ENCODE data around the gene CENPO. TPM values are rescaled to one million over a fixed set of nuclear protein-coding genes. Genes with fewer than 3 reads are reported as not detected.

CENPO gene
- total RNA-seq, 2 experiments from 2014 or later, result 3.4 to 3.5 TPM

GRCh38 chr2:24850944-24851343, 57.7 kb downstream of the CENPO start:
- no peak for ATAC-seq (ENCODE audit: poor library complexity)
- Histone ChIP-seq H3K4me3 (ENCODE audit: low read length) (no peak overlapping the region), H3K27me3 (ENCODE audit: control insufficient read depth in 1 of 2, insufficient read depth in 2 of 2, low read length in 2 of 2) (no peaks in the 10 kb centered on the region), H3K4me1 (ENCODE audit: insufficient read depth, low read length) (no peaks in the 10 kb centered on the region), H3K27ac (ENCODE audit: low read depth in 1 of 2, low read length in 2 of 2) (no peak overlapping the region), H3K9me3 (ENCODE audit: control insufficient read depth in 1 of 2, insufficient read depth in 1 of 2, low read length in 2 of 2) (peaks cover 0 to 27% of the 10 kb centered on the region in 2 experiments), H3K36me3 (ENCODE audit: insufficient read depth, low read length) (peaks cover 3% of the 10 kb centered on the region)
- TF ChIP-seq CTCF (IDR thresholded peaks at IDR 0.05), result no peak
- ChIA-PET POLR2A (no interaction called here), CTCF (no interaction called here)
- Mint-ChIP-seq H3K4me1 (ENCODE audit: low read depth) (no peaks in the 10 kb centered on the region), H3K9me3 (no peaks in the 10 kb centered on the region), H3K27me3 (no peaks in the 10 kb centered on the region), H3K27ac (no peak overlapping the region), H3K36me3 (ENCODE audit: low read depth) (no peaks in the 10 kb centered on the region), H3K4me3 (no peak overlapping the region)
- no peak for DNase-seq
- intact Hi-C loops (cut with DNase I, micrococcal nuclease), result no loop called here

- Histone ChIP-seq H3K27me3 (ENCODE audit: control insufficient read depth in 1 of 2, insufficient read depth in 2 of 2, low read length in 2 of 2) (no peaks in the 10 kb centered on the region), H3K36me3 (ENCODE audit: insufficient read depth, low read length) (peaks cover 3% of the 10 kb centered on the region), H3K4me3 (ENCODE audit: low read length) (no peak overlapping the region), H3K27ac (ENCODE audit: low read depth in 1 of 2, low read length in 2 of 2) (no peak overlapping the region), H3K9me3 (ENCODE audit: control insufficient read depth in 1 of 2, insufficient read depth in 1 of 2, low read length in 2 of 2) (peaks cover 0 to 27% of the 10 kb centered on the region in 2 experiments), H3K4me1 (ENCODE audit: insufficient read depth, low read length) (no peaks in the 10 kb centered on the region)
- Mint-ChIP-seq H3K4me3 (no peak overlapping the region), H3K9me3 (no peaks in the 10 kb centered on the region), H3K27ac (no peak overlapping the region), H3K4me1 (ENCODE audit: low read depth) (no peaks in the 10 kb centered on the region), H3K27me3 (no peaks in the 10 kb centered on the region), H3K36me3 (ENCODE audit: low read depth) (no peaks in the 10 kb centered on the region)
- no peak for DNase-seq
- POLR2A ChIA-PET, result no interaction called here
- no peak for TF ChIP-seq CTCF (IDR thresholded peaks at IDR 0.05)
- CTCF ChIA-PET, result no interaction called here
- intact Hi-C loops (cut with DNase I, micrococcal nuclease), result no loop called here
- no peak for ATAC-seq (ENCODE audit: poor library complexity)
Observed at GRCh38 chr2:24852026-24852425, 58.8 kb downstream of the CENPO start.

- POLR2A ChIA-PET, result no interaction called here
- H3K36me3 Mint-ChIP-seq (ENCODE audit: low read depth), result no peaks in the 10 kb centered on the region
Observed at GRCh38 chr2:24852431-24853020, 59.3 kb downstream of the CENPO start.

More at GRCh38 chr2:24852431-24853020, 59.3 kb downstream of the CENPO start:
- Mint-ChIP-seq H3K4me3 (no peak overlapping the region), H3K9me3 (no peaks in the 10 kb centered on the region), H3K27ac (no peak overlapping the region), H3K27me3 (no peaks in the 10 kb centered on the region), H3K4me1 (ENCODE audit: low read depth) (no peaks in the 10 kb centered on the region)
- peaks cover 3% of the 10 kb centered on the region for H3K36me3 ChIP-seq (ENCODE audit: insufficient read depth, low read length)
- ATAC-seq (ENCODE audit: poor library complexity) (no peak), DNase-seq (no peak)
- H3K4me3 ChIP-seq (ENCODE audit: low read length), result no peak overlapping the region
- H3K27me3 ChIP-seq (ENCODE audit: control insufficient read depth in 1 of 2, insufficient read depth in 2 of 2, low read length in 2 of 2), result no peaks in the 10 kb centered on the region
- H3K27ac ChIP-seq (ENCODE audit: low read depth in 1 of 2, low read length in 2 of 2), result no peak overlapping the region
- CTCF ChIA-PET, result no interaction called here
- intact Hi-C loops (cut with DNase I, micrococcal nuclease), result no loop called here
- TF ChIP-seq CTCF (IDR thresholded peaks at IDR 0.05), result no peak
- H3K4me1 ChIP-seq (ENCODE audit: insufficient read depth, low read length), result no peaks in the 10 kb centered on the region
- H3K9me3 ChIP-seq (ENCODE audit: control insufficient read depth in 1 of 2, insufficient read depth in 1 of 2, low read length in 2 of 2), result peaks cover 0 to 24% of the 10 kb centered on the region in 2 experiments

Measured in CD4-positive, alpha-beta T cell (primary cell).